Spleen (tissue), 11 donors: ENCODE data around the gene ZNF462. TPM values are rescaled to one million over a fixed set of nuclear protein-coding genes. Genes with fewer than 3 reads are reported as not detected.

Experiments used
- DNase-seq: peaks from one replicate; pipeline ENCODE4 v3.0.0-alpha.2; 2020
- H3K27ac ChIP-seq, 8 donors: fragments of 200-600 bp; sonication (generic) in 7 of 8; 1 replicate in 4 of 8; 2 replicates in 4 of 8; pipeline versions ENCODE4 v1.5.0 to v1.8.0; 2016 to 2021; ENCODE audit warnings: inconsistent platforms in 4 of 8, mild to moderate bottlenecking in 4 of 8, moderate library complexity in 1 of 8
- H3K27me3 ChIP-seq, 7 donors: fragments of 200-600 bp; sonication (generic) in 6 of 7; replicated peaks in 1 of 7; 1 replicate in 4 of 7; 2 replicates in 3 of 7; pipeline versions ENCODE4 v1.5.0 to v1.8.0; 2016 to 2021; ENCODE audit warnings: inconsistent platforms in 3 of 7, mild to moderate bottlenecking in 1 of 7
- H3K36me3 ChIP-seq, 6 donors: fragments of 200-600 bp; sonication (generic) in 5 of 6; 1 replicate in 4 of 6; 2 replicates in 2 of 6; pipeline versions ENCODE4 v1.5.0 to v1.8.0; 2016 to 2021; ENCODE audit warnings: inconsistent platforms in 2 of 6
- H3K4me1 ChIP-seq, 6 donors: fragments of 200-600 bp; sonication (generic) in 5 of 6; 1 replicate in 3 of 6; 2 replicates in 3 of 6; pipeline versions ENCODE4 v1.5.0 to v1.8.0; 2016 to 2021; ENCODE audit warnings: inconsistent platforms in 3 of 6
- H3K4me3 ChIP-seq, 8 donors: fragments of 200-600 bp; sonication (generic) in 7 of 8; 1 replicate in 4 of 8; 2 replicates in 4 of 8; pipeline versions ENCODE4 v1.5.0 to v1.8.0; 2016 to 2021; ENCODE audit warnings: inconsistent platforms in 4 of 8, mild to moderate bottlenecking in 4 of 8, moderate library complexity in 2 of 8
- H3K9me3 ChIP-seq, 8 donors: fragments of 200-600 bp; sonication (generic) in 7 of 8; 1 replicate in 4 of 8; 2 replicates in 4 of 8; pipeline versions ENCODE4 v1.5.0 to v1.8.0; 2016 to 2021; ENCODE audit warnings: inconsistent platforms in 4 of 8
- POLR2A ChIP-seq, 3 donors: fragments of 450-650 bp; IDR thresholded peaks; one replicate each; pipeline ENCODE4 v1.5.1; 2017; ENCODE audit warnings: antibody characterized with exemption in 3 of 3, mild to moderate bottlenecking in 1 of 3
- POLR2AphosphoS5 ChIP-seq, 3 donors: sonication (generic); formaldehyde crosslinking; IDR thresholded peaks; one replicate each; pipeline ENCODE4 v1.5.1; 2017; ENCODE audit warnings: antibody characterized with exemption in 3 of 3
- WGBS, 5 donors: extraction: QIAGEN DNeasy Blood & Tissue Kit in 3 of 5; methylation state at CpG; one replicate each; pipeline versions ENCODE4 v1.1.5 to v1.1.7; 2013 to 2018; 5-methylcytosine and 5-hydroxymethylcytosine counted together
- intact Hi-C: fragments of 100-400 bp; cut with DNase I; formaldehyde crosslinking; loops from one replicate; pipeline ENCODE4 v1.15.0; 2023; ENCODE audit warnings: low total_unique reads
- polyA plus RNA-seq, 3 donors: library from polyadenylated mRNA; stranded (reverse); fragments of 200-250 nt; gene quantifications; one replicate each; pipeline ENCODE4 v1.2.1, GENCODE V29; 2013
- small RNA-seq, 4 donors: library from RNA; depleted of rRNA; stranded (forward); fragments of <200 nt; gene quantifications; one replicate each; pipeline ENCODE3, GENCODE V24; 2016
- total RNA-seq, 7 donors: library from RNA; depleted of rRNA in 3 of 7; stranded (reverse); fragments of >200 nt in 3 of 7; fragmentation: NEBNext Ultra II Directional in 4 of 7; extraction: Animal tissue kit (Norgen Biotek cat#: 25700) in 4 of 7; gene quantifications; one replicate each; pipeline versions ENCODE4 v1.1.0 to v1.2.1, GENCODE V29; 2016 to 2021
- TF ChIP-seq, protein P1 (sequence below), 11 experiments: fragments of 200-600 bp in 7 of 11; fragments of 450-650 bp in 4 of 11; sonication (generic) in 4 of 11; IDR thresholded peaks in 8 of 11; conservative IDR thresholded peaks in 3 of 11; 1 replicate in 7 of 11; 2 replicates in 4 of 11; pipeline versions ENCODE4 v1.4.0 to v1.8.0; 2016 to 2021; ENCODE audit warnings: antibody characterized with exemption in 11 of 11, inconsistent platforms in 4 of 11, mild to moderate bottlenecking in 1 of 11
- donor health status: healthy with polysubstance abuse.
- donor health status: DM: no; HTN: no; CAD: no; lungs with moderate emphysema.
- donor health status: DM: no; HTN: no; CAD: no.
- donor health status: Bipolar disorder and iron deficiency.
- donor health status: healthy.
- donor health status: DM: no; HTN: no; CAD: no.
- donor health status: DM: yes; HTN: yes; CAD: no.

Gene ZNF462
- total and polyA plus RNA-seq, 10 donors = 0.36 to 38.9 (median 20.3) TPM

DNA sequence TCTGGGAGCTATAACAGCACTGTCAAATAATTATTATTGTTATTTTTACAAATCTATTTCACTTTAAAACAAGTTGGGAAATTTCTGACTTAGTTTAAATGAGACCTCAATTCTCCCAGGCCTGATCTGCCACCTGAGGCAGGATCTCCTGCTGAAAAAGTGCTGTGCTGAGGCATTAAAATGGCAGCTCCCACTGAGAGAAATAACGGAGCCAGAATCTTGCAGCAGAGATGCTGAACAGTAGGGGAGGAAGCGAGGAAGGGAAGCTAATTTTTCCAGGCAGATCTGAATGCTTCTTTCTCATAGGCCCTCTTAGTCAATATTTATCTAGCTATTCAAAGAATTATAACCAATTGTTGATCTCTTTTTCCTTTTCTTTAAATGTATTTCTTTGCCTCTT, 196.3 kb downstream of the ZNF462 start:
- no peaks in the 10 kb centered on the region for H3K9me3 ChIP-seq
- no peaks in the 10 kb centered on the region for H3K36me3 ChIP-seq
- intact Hi-C loops = no loop called here
- H3K4me3 ChIP-seq = no peak overlapping the region
- DNase-seq = no peak
- 73 to 91% (median 81%) methylated on average over 2 of the region's 2 CpGs for WGBS, 5 donors
- no peaks in the 10 kb centered on the region for H3K27me3 ChIP-seq
- TF ChIP-seq, protein P1, sequence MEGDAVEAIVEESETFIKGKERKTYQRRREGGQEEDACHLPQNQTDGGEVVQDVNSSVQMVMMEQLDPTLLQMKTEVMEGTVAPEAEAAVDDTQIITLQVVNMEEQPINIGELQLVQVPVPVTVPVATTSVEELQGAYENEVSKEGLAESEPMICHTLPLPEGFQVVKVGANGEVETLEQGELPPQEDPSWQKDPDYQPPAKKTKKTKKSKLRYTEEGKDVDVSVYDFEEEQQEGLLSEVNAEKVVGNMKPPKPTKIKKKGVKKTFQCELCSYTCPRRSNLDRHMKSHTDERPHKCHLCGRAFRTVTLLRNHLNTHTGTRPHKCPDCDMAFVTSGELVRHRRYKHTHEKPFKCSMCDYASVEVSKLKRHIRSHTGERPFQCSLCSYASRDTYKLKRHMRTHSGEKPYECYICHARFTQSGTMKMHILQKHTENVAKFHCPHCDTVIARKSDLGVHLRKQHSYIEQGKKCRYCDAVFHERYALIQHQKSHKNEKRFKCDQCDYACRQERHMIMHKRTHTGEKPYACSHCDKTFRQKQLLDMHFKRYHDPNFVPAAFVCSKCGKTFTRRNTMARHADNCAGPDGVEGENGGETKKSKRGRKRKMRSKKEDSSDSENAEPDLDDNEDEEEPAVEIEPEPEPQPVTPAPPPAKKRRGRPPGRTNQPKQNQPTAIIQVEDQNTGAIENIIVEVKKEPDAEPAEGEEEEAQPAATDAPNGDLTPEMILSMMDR (IDR thresholded peaks at IDR 0.05 in 8 of 11, conservative IDR thresholded peaks at IDR 0.05 in 3 of 11) = no peak
- TF ChIP-seq POLR2A (IDR thresholded peaks at IDR 0.05) (no peak), POLR2AphosphoS5 (IDR thresholded peaks at IDR 0.05) (no peak)
- no peak overlapping the region for H3K27ac ChIP-seq
- no peaks in the 10 kb centered on the region for H3K4me1 ChIP-seq

DNA sequence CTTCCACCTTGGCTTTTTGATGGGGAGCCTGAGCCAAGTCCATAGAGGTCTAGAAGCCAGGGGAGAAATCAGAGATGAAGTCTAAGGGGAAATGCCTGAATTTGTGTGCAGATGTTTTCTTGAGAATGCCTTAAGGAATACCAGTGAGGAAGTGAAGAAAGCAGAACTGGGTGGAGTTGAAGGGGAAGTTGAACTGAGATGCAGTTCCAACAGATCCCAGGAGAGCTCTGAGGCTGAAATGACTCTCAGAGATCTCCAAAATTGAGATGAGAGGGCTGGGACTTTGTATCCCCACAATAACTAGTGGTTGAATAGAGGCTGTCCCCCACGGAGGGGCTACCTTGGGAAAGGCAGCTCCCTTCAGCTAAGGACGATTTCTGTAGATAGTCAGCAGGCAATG, 197.1 kb downstream of the ZNF462 start:
- no peaks in the 10 kb centered on the region for H3K4me1 ChIP-seq
- no peaks in the 10 kb centered on the region for H3K36me3 ChIP-seq
- TF ChIP-seq, protein P1 (IDR thresholded peaks at IDR 0.05 in 8 of 11, conservative IDR thresholded peaks at IDR 0.05 in 3 of 11) = no peak
- TF ChIP-seq POLR2A (IDR thresholded peaks at IDR 0.05) (no peak), POLR2AphosphoS5 (IDR thresholded peaks at IDR 0.05) (no peak)
- no peak overlapping the region for H3K4me3 ChIP-seq
- intact Hi-C loops = no loop called here
- WGBS, 5 donors = 57 to 69% (median 63%) methylated on average over 2 of the region's 2 CpGs
- no peaks in the 10 kb centered on the region for H3K27me3 ChIP-seq
- no peaks in the 10 kb centered on the region for H3K9me3 ChIP-seq
- no peak overlapping the region for H3K27ac ChIP-seq
- DNase-seq = no peak

Small RNA genes lying within 50 kb of the gene (small RNA-seq; reads per million reads assigned to genes)
- gene RNA5SP292 = 0 reads per million in 4 donors
